ENCODE data around the gene RBM45. TPM values are rescaled to one million over a fixed set of nuclear protein-coding genes. Genes with fewer than 3 reads are reported as not detected.
"Not testable (repeated sequence)": the region's sequence is repeated elsewhere in the genome, so short reads cannot be mapped to it uniquely, and the experiment has no call there.

Gene RBM45
- total and polyA plus RNA-seq, 2 experiments from 2014 or later, result 4.3 to 12.7 TPM

DNA sequence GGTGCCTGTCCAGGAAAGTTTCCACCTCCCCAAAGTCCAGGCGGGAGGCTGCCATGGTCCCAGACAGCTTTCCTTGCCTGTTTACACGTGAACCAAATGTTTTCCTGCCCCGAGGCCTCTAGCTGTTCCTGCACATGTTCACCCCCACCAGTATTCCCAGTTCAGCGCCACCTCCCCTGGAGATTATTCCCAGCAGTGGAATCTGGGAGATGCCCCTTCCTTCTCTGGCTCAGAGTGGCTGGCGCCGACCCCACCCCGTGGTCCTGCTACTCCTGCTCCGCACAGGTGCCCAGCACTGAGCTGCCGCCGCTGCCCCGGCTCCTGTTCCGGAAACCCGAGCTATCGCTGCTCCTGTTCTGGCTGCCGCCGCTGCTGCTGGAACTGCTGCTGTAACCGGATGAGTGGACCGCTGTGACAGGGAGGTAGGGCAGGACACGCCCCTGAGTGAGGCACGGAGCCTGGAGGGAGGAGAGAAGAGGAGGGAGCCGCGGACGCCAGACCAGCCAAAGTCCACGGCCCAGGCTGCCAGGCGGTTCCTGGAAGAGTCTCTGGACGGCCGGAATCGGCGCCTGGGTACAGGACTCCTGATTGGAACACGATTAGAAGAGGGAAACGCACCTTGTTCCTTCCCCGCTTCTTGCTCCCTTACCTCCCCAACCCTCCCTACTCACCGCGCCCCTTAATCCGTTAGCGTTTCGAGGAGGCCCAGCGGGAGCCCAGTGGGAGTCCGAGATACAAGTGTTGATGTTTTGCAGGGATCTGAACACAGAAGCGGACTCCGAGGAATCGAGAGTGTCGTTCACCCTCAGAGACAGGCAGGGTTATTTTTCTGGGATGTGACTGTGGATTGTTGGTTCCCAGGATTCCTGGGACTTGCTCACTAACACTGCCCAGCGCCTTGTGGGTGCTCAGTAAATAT, 39.6 kb upstream of the RBM45 start, which contains the start of gene PDE11A:
Gene PDE11A (minus strand): TSS at position 395 of the 919 bp plus-strand sequence. CDS start 340 bp downstream, at position 55.
- H2AFZ ChIP-seq, result peak within 1 kb of the TSS; percentile 74
- H3K36me3 ChIP-seq (replicated peaks; ENCODE audit: insufficient read depth, low read depth), result no peaks in the 10 kb centered on the region
- peak within 1 kb of the TSS; percentile 80 for H3K4me2 ChIP-seq
- H3K79me2 ChIP-seq, result no peaks in the 10 kb centered on the region
- H3K9me3 ChIP-seq (ENCODE audit: low read depth), result no peaks in the 10 kb centered on the region
- peak; percentile 93 for DNase-seq (ENCODE audit: low spot score)
- peak within 1 kb of the TSS; percentile 81 for H3K27ac ChIP-seq
- H4K20me1 ChIP-seq (ENCODE audit: insufficient read depth, poor library complexity, severe bottlenecking), result no peaks in the 10 kb centered on the region
- TF ChIP-seq EZH2 (IDR thresholded peaks at IDR 0.05; ENCODE audit: borderline replicate concordance), result no peak
- TF ChIP-seq EZH2phosphoT487 (IDR thresholded peaks at IDR 0.05; ENCODE audit: low read depth, severe bottlenecking, unreplicated experiment), result no peak
- WGBS (ENCODE audit: low lambda C conversion rate, missing lambda C conversion rate), result 2% methylated on average over 44 of the region's 44 CpGs
- peaks cover 10% of the 10 kb centered on the region for H3K4me1 ChIP-seq (ENCODE audit: insufficient read depth)
- no peaks in the 10 kb centered on the region for H3K9me2 ChIP-seq (replicated peaks; ENCODE audit: insufficient read depth)
- no peaks in the 10 kb centered on the region for H3K27me3 ChIP-seq
- peak within 1 kb of the TSS; percentile 34 for H3K4me3 ChIP-seq

GRCh38 chr2:178074123-178075005, 37.9 kb upstream of the RBM45 start:
- H3K36me3 ChIP-seq (replicated peaks; ENCODE audit: insufficient read depth, low read depth), result no peaks in the 10 kb centered on the region
- H3K27ac ChIP-seq, result no peak overlapping the region
- no peaks in the 10 kb centered on the region for H4K20me1 ChIP-seq (ENCODE audit: insufficient read depth, poor library complexity, severe bottlenecking)
- WGBS (ENCODE audit: low lambda C conversion rate, missing lambda C conversion rate), result 89% methylated on average over 8 of the region's 8 CpGs
- no peaks in the 10 kb centered on the region for H3K79me2 ChIP-seq
- DNase-seq (ENCODE audit: low spot score), result no peak
- no peaks in the 10 kb centered on the region for H3K27me3 ChIP-seq
- TF ChIP-seq EZH2phosphoT487 (IDR thresholded peaks at IDR 0.05; ENCODE audit: low read depth, severe bottlenecking, unreplicated experiment) (no peak), EZH2 (IDR thresholded peaks at IDR 0.05; ENCODE audit: borderline replicate concordance) (no peak), CTCF (IDR thresholded peaks at IDR 0.05; ENCODE audit: poor library complexity) (no peak)
- H3K4me1 ChIP-seq (ENCODE audit: insufficient read depth), result peaks cover 10% of the 10 kb centered on the region
- H3K4me3 ChIP-seq, result no peak overlapping the region
- H3K9me2 ChIP-seq (replicated peaks; ENCODE audit: insufficient read depth), result no peaks in the 10 kb centered on the region
- no peaks in the 10 kb centered on the region for H3K9me3 ChIP-seq (ENCODE audit: low read depth)
- no peak overlapping the region for H3K4me2 ChIP-seq
- no peak overlapping the region for H2AFZ ChIP-seq

GRCh38 chr2:178075006-178075326, 37.3 kb upstream of the RBM45 start:
- no peak for DNase-seq (ENCODE audit: low spot score)
- Histone ChIP-seq H2AFZ (no peak overlapping the region), H4K20me1 (ENCODE audit: insufficient read depth, poor library complexity, severe bottlenecking) (no peaks in the 10 kb centered on the region), H3K4me2 (no peak overlapping the region), H3K4me3 (no peak overlapping the region), H3K36me3 (replicated peaks; ENCODE audit: insufficient read depth, low read depth) (no peaks in the 10 kb centered on the region), H3K4me1 (ENCODE audit: insufficient read depth) (peaks cover 10% of the 10 kb centered on the region), H3K27ac (no peak overlapping the region), H3K79me2 (no peaks in the 10 kb centered on the region), H3K27me3 (no peaks in the 10 kb centered on the region), H3K9me3 (ENCODE audit: low read depth) (no peaks in the 10 kb centered on the region), H3K9me2 (replicated peaks; ENCODE audit: insufficient read depth) (no peaks in the 10 kb centered on the region)
- TF ChIP-seq EZH2phosphoT487 (IDR thresholded peaks at IDR 0.05; ENCODE audit: low read depth, severe bottlenecking, unreplicated experiment), result no peak
- WGBS (ENCODE audit: low lambda C conversion rate, missing lambda C conversion rate), result 95% methylated on average over 1 of the region's 1 CpG

- Histone ChIP-seq H4K20me1 (ENCODE audit: insufficient read depth, poor library complexity, severe bottlenecking) (no peaks in the 10 kb centered on the region), H3K9me3 (ENCODE audit: low read depth) (no peaks in the 10 kb centered on the region), H3K4me1 (ENCODE audit: insufficient read depth) (peaks cover 10% of the 10 kb centered on the region), H3K9me2 (replicated peaks; ENCODE audit: insufficient read depth) (no peaks in the 10 kb centered on the region), H3K4me2 (no peak overlapping the region), H3K27ac (no peak overlapping the region), H3K4me3 (no peak overlapping the region), H3K27me3 (no peaks in the 10 kb centered on the region), H2AFZ (no peak overlapping the region), H3K79me2 (no peaks in the 10 kb centered on the region), H3K36me3 (replicated peaks; ENCODE audit: insufficient read depth, low read depth) (no peaks in the 10 kb centered on the region)
- TF ChIP-seq EZH2phosphoT487 (IDR thresholded peaks at IDR 0.05; ENCODE audit: low read depth, severe bottlenecking, unreplicated experiment) (no peak), CTCF (IDR thresholded peaks at IDR 0.05; ENCODE audit: poor library complexity) (no peak), EZH2 (IDR thresholded peaks at IDR 0.05; ENCODE audit: borderline replicate concordance) (no peak)
- DNase-seq (ENCODE audit: low spot score), result no peak
Observed at GRCh38 chr2:178076130-178076529, 36.1 kb upstream of the RBM45 start.

DNA sequence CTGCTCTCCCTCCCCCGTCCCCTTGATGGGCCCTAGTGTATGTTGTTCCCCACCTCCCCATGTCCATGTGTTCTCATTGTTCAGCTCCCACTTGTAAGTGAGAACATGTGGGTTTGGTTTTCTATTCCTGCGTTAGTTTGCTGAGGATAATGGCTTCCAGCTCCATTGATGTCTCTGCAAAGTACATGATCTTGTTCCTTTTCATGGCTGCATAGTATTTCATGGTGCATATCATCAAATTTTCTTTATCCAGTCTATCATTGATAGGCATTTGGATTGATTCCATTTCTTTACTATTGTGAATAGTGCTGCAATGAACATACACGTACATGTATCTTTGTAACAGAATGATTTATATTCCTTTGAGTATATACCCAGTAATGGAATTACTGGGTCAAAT, 33.0 kb upstream of the RBM45 start:
- not testable (repeated sequence) for H4K20me1 ChIP-seq (ENCODE audit: insufficient read depth, poor library complexity, severe bottlenecking); H3K4me2 ChIP-seq; H3K4me1 ChIP-seq (ENCODE audit: insufficient read depth); DNase-seq (ENCODE audit: low spot score); H3K9me2 ChIP-seq (replicated peaks; ENCODE audit: insufficient read depth); H3K36me3 ChIP-seq (replicated peaks; ENCODE audit: insufficient read depth, low read depth); H3K79me2 ChIP-seq; H3K27ac ChIP-seq; H2AFZ ChIP-seq; H3K27me3 ChIP-seq; H3K4me3 ChIP-seq; H3K9me3 ChIP-seq (ENCODE audit: low read depth)
- 86% methylated on average over 3 of the region's 3 CpGs for WGBS (ENCODE audit: low lambda C conversion rate, missing lambda C conversion rate)

Data from hepatocyte (in vitro differentiated cells).